NCI-H1930 (cell line): ENCODE data around the gene DDX1.

Source experiments
- DNase-seq, 2 experiments: peaks; one replicate each; lab custom pipeline; 2025; lab: John Stamatoyannopoulos, UW

Gene DDX1

GRCh38 chr2:15562354-15563031 lies 29.2 kb upstream of the DDX1 start:
- DNase-seq, result no peak

- no peak for DNase-seq
Measured at GRCh38 chr2:15563227-15564100, 28.2 kb upstream of the DDX1 start.

- DNase-seq, result no peak
Measured at GRCh38 chr2:15565392-15565791, 26.3 kb upstream of the DDX1 start.

- DNase-seq, result no peak
Measured at GRCh38 chr2:15565994-15566671, 25.5 kb upstream of the DDX1 start.

- DNase-seq, result no peak
Measured at GRCh38 chr2:15566912-15567311, 24.8 kb upstream of the DDX1 start.

GRCh38 chr2:15568874-15569273 lies 22.8 kb upstream of the DDX1 start:
- no peak for DNase-seq

- DNase-seq, result no peak
Measured at GRCh38 chr2:15570104-15570503, 21.6 kb upstream of the DDX1 start.

- no peak for DNase-seq
Measured at GRCh38 chr2:15571729-15572128, 19.9 kb upstream of the DDX1 start.

- peak; percentile 65 to 71 for DNase-seq
Measured at GRCh38 chr2:15577071-15577735, 14.5 kb upstream of the DDX1 start.

GRCh38 chr2:15579641-15580040 lies 12.0 kb upstream of the DDX1 start:
- DNase-seq, result no peak

- no peak for DNase-seq
Measured at GRCh38 chr2:15580451-15580850, 11.2 kb upstream of the DDX1 start.

GRCh38 chr2:15582710-15583357 lies 8.8 kb upstream of the DDX1 start:
- DNase-seq, result no peak

GRCh38 chr2:15583826-15584225 lies 7.8 kb upstream of the DDX1 start:
- DNase-seq, result no peak

- no peak for DNase-seq
Measured at GRCh38 chr2:15584316-15584715, 7.4 kb upstream of the DDX1 start.

- no peak for DNase-seq
Measured at GRCh38 chr2:15584767-15585469, 6.8 kb upstream of the DDX1 start.

GRCh38 chr2:15588329-15588919 lies 3.2 kb upstream of the DDX1 start:
- DNase-seq, result peak; percentile 37 to 46

GRCh38 chr2:15591373-15591691 lies 336 bp upstream of the DDX1 start:
- DNase-seq, result no peak

- DNase-seq, result no peak
Measured at GRCh38 chr2:15593327-15593705, 1.6 kb downstream of the DDX1 start.

GRCh38 chr2:15594291-15595256 lies 2.9 kb downstream of the DDX1 start:
- DNase-seq, result no peak
